ENCODE results near the gene TPMT.
"Not testable (repeated sequence)": the region's sequence is repeated elsewhere in the genome, so short reads cannot be mapped to it uniquely, and the experiment has no call there.

The TPMT gene

DNA sequence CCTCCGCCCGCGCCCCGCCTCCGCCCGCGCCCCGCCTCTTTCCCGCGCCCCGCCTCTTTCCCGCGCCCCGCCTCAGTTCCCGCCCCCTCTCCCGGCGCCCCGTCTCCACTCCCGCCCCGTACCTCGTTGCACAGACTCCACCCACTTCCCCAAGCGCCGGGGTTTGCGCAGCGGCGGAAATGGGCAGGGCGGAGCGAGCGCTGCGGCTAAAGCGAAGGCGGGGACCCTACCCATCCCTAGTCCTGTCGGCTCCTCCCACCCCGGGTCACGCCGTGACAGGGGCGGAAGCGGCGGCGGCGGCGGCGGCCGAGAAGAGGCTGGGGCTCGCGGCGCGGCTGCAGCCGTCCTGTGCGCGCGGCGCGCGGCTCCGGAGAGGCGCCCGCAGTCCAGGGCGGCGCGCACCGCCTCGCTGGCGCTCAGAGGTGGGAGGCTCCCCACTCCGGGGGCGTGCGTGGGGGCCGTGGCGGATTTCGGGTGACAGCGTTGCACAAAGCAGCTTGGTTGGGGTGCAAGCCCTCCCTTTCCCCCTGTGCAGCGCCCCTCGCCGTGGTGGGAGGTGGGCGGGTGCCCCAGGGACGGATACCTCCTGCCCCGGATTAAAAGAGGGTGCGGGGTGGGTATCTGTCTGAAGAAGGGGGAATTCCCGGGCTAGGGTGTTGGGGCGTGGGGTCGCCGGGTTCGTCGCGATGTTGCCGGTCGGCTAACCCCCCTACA, 430 bp upstream of the TPMT start, which contains the start of gene KDM1B:
Gene KDM1B (plus strand): TSS at position 273 of the 714 bp plus-strand sequence. CDS start 4,474 bp downstream, outside the sequence.
- DNase-seq, result peak; percentile 94

DNA sequence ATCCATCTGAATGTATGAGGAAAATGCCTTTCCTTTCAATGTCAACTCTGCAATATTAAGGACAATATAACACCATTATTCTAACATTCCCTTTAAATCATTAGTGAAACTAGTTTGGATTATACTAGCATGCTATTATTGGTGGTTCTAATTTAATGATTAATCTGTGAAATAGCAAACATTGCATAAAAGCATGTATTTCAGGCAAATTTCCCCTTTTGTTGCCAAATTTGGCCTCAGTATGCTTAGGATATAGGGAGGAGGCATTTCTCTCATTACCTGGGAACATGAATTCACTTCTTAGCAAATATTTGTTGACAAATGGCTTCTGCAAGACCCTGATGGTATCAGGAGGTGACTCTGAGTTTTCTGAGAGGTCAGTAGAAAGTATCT, 1.6 kb downstream of the TPMT start:
- DNase-seq, result no peak

- no peak for DNase-seq
These were observed 3.1 kb downstream of the TPMT start for GRCh38 chr6:18151801-18152200.

GRCh38 chr6:18151391-18151790, 3.5 kb downstream of the TPMT start:
- not testable (repeated sequence) for DNase-seq

DNA sequence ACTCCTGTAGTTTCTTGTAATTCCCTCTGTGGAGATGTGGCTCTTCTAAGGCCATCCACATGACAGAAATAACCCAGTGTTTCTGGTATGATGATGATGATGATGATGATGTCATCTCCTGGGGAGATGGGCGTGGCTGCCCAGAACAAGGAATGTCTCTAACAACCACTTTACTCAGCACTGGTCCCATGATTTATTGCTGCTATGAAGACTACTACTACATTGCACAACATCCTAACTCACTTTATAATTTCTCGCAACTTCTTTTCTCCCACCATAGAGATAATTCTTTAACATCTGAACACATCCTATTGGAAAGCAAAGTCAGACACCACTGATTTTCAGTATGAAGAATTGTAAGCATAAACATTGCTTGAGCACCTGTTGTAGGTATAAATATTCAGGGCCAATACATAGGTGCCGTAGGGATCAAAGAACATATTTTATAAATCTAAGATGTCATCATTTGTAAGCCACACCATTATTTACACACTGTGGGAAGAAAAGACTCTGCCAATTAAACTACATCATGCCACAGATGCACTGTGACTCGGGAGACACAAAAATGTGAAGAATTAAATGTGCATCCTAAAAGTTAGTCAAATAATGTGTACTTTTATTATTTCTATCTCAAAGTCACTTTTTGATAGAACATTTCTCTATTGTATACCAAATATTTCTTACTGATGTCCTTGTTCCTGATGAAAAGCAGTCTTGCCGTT, 6.4 kb downstream of the TPMT start:
- no peak for DNase-seq

GRCh38 chr6:18147616-18148015, 7.3 kb downstream of the TPMT start:
- no peak for DNase-seq

DNA sequence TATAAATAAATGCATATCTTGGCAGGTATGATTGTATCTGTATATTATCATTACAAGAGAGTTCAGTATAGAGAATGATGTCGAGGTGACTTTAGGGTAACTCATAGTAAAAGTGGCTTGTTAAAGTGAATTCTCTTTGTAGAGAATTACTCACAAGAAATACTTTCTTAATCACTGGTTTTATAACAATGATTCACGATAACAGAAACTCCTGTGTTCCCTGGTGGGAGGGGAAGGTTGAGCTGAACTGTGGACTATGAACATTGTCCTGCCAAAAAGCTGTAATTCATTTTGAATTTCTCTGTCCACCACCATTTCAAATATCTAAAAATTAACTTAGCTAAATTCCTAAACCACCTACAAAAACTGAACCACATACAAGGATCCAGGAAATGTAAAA, 7.7 kb downstream of the TPMT start:
- no peak for DNase-seq

DNA sequence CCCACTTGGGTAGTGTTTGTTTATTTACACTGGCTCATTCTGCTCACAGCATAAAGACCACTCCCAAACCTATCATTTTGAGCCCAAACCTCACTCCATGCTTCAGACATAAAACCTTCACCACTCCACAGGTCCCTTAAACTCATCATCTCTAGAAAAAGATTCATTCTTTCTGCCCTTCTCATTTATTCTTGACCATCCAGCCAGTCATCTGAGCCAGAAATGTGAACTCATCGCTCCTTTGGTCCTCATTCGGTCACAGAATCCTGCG, 12.4 kb downstream of the TPMT start:
- DNase-seq, result no peak

DNA sequence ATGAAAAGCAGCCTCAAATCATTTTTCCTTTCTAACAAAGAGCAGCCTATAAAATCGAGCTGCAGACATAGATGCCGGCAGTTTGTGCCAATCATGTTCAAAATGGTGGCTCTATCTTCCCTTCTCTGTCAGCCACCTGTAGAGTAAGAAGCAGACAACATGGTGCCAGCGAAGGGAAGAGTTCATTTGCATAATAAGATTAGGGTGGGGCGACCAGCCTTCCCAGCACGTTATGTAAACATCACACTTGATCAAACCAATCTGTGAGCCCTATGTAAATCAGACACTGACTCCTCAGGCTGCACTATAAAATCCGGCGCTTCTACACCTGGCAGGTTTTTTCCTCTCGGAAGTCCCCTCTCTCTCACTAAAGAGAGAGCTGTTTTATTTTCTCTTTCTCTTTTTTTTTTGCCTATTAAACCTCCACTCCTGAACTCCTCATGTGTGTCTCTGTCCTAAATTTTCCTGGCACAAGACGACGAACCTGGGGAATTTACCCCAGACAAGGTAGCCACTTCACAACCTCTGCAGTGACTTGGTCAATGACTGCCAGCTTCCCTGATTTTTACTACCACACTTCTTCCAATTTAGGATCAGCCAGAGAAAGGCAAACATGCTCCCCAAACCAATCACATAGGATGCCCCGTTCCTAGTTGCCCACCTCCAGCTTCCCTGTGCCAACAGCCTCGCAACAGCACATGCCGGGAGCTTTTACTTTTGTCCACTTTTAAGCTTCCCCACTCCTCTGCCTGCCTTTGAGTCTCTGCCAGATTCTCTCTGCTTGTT, 12.9 kb downstream of the TPMT start:
- no peak for DNase-seq

DNA sequence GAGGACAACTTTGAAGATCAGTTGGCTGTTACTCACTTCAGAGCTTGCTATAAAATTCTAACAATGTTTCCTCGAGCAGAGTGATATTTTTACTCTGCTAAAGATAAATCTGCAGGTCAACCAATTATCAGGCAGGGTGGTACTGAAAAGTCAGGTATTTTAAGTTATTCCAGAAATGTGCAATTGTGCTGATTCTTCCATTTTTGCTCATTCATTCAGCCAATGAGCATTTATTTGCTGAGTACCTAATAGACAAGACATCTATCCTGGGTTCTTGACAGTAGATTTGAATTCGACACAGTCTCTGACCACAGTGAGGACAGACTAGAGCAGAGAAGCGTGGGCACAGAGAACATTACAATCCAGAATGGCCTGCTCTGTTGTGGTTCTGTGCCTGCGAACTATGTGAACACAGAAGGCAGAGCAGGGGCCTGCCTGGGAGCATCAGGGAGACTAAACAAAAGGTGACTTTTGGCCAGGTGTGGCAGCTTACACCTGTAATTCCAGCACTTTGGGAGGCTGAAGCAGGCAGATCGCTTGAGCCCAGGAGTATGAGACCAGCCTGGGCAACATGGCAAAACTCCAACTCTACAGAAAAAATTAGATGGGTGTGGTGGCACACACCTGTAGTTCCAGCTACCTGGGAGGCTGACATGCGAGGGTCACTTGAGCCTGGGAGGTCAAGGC, 14.8 kb downstream of the TPMT start:
- DNase-seq, result no peak

DNA sequence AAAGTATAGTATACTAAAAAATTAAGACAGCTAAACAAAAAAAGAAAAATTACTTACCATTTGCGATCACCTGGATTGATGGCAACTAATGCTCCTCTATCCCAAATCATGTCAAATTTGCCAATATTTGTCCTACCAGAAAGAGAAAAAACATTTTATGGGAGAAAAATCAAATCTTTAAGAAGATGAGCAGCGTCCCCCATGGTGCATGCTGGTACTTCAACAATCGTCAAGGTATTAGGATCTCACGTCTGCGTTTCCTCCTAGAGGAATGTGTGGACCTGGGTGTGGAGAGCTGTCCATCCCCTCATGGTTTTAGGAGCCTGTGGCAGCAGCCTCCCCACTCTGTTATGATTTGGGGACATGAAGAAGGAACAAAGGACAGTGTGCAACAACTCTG, 16.0 kb downstream of the TPMT start:
- DNase-seq, result no peak

DNA sequence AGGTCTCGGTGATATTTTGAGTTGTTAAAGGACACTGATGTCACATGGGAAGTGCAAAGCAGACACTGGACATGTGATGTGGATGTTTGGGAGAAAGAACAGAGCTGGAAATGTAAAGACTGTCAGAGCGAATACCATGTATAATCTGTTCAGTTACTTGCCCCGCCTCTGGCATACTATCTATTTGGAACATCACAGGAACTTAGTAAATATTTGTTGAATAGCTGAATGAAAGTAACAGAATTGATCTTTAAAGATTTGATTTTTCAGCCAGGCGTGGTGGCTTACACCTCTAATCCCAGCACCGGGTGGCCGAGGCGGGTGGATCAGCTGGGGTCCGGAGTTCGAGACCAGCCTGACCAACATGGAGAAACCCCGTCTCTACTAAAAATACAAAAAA, 18.6 kb downstream of the TPMT start:
- no peak for DNase-seq

- no peak for DNase-seq
These were observed 19.7 kb downstream of the TPMT start for GRCh38 chr6:18135171-18135570.

GRCh38 chr6:18132346-18132745, 22.5 kb downstream of the TPMT start:
- no peak for DNase-seq

DNA sequence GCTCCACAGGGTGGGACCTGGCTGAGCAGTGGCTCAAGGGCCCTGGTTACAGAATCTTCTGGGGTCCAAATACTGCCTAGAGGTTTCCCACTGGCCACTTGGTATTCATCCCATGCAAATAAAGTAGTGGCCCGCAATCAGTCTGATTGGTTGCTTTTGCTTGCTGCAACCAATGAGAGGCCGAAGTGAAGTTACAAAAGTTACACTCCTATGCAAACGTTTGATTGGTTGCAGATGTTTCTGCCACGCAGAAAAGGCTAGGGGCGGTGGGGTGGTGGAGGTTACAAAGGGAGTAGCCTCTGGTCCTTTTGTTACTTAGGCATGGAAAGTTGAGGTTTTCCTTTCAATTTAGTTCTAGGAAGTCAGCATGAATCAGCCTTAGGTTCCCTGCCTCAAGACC, 28.8 kb downstream of the TPMT start:
- DNase-seq, result no peak

DNA sequence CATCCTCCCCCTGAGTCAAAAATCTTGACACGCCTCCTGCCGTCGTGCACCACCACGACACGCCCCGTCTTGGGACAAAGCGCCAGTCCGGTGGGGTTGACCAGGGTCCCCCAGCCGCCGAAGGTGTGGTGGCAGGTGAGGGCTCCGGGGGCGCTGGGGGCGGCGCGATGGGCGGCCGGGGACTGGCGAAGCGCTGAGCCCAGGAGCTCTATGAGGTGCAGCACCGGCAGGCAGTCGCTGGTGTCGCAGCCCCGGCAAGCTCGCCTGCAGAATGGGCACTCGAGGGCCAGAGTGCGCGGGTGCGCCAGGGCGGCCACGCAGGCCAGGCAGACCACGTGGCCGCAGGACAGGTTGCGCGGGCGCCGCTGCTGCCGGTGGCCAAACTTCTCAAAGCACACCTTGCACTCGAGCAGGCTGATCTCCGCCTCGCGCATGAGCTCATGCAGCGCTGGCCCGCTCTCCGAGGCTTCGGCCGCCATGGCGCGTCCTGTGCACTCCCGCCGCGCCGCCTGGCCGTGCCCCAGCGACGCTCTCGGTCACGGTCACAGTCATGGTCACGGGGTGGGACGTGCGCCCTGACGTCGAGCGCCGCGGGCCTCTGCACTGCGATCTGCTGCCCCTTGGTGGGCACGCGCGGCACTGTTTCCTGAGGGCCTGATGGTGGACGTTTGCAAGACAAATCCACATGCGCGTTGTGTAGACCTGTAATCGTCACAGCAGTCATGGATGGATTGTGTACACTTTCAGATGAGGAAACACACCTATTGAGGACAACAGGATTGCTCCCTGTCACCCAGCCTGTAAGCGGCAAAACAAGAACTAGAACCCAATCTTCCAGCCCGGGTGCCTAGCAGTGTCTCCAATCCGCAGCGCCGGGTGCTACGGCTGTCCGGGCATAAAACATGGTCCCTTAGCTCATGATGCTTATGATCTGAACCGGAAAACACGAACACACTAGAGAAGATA, 32.5 kb downstream of the TPMT start, which contains the start of gene NHLRC1:
Gene NHLRC1 (minus strand): TSS at position 550 of the 966 bp plus-strand sequence. CDS start 71 bp downstream, at position 479.
- DNase-seq, result peak; percentile 36

- DNase-seq, result no peak
These were observed 33.2 kb downstream of the TPMT start for GRCh38 chr6:18121580-18122127.

- DNase-seq, result no peak
These were observed 35.6 kb downstream of the TPMT start for GRCh38 chr6:18119236-18119635.

- DNase-seq, result no peak
These were observed 36.5 kb downstream of the TPMT start for GRCh38 chr6:18118330-18118729.

GRCh38 chr6:18117136-18117535, 37.7 kb downstream of the TPMT start:
- DNase-seq, result no peak

DNA sequence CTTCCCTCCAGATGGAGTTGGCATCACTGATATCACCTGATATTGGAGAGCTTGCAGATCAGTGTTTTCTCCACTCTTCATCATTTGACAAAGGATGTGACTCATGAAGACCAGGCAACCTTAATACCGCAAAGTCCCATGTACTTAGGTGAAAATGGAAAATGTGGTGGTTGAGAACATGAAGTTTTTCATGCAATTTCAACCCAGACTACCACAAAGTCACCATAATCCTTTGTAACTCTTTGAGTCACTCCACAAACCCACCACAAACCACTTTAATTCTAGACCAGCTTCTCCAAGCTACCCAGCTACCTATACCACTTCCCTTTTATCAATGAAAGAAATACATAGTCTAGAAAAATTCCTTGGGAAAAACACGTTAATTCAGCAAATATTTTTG, 39.5 kb downstream of the TPMT start:
- no peak for DNase-seq

DNA sequence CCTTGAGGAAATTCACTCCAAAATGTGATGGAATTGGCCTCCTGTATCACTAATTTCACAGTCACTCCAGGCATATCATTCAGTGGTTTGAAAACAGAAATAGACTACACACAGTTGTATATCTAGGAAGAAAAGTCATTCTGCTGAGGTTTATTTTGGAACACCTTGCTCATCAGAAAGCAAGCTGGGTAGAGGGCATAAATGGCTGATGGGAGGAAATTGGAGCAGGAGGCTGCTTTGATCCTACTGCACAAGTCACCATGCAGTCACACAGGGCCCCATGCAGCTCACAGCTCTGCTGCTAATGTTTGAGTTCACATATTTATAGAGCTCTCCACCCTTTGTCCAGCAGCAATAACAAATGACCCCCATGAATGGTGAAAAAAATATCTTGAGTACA, 44.7 kb downstream of the TPMT start:
- no peak for DNase-seq

Data from DMS79 (cell line).